Measurements from ENCODE around the gene ARL16. TPM values are rescaled to one million over a fixed set of nuclear protein-coding genes. Genes with fewer than 3 reads are reported as not detected.

The ARL16 gene
- total RNA-seq, 2 donors from 2014 or later: 24.6 to 25.0 TPM

DNA sequence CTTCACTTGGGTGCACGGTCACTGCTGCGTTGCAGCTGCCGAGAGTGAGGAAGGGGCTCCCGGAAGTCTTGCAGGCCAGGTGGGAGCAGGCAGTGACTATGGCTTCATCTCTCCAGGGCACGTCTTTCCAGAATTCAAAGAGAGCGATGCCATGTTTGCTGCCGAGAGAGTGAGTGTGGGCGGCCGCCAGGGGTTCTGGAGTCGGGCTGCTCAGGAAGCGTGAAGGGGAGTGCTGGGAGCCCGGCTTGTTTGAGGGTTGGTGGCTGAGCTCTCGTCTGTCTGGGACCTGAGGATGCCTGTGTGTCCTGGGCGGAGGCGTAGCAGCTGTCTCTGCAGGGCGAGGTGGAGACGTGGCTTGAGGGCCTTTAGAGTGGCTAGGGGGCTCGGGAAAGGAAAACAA is 6.5 kb upstream of the ARL16 start:
- Histone ChIP-seq H3K4me1 (peaks cover 3% of the 10 kb centered on the region), H3K36me3 (peaks cover 23% of the 10 kb centered on the region), H3K27me3 (no peaks in the 10 kb centered on the region), H3K4me3 (no peak overlapping the region), H3K9ac (ENCODE audit: low read depth in 2 of 2, low read length in 2 of 2) (no peak overlapping the region), H3K27ac (no peak overlapping the region), H3K9me3 (no peaks in the 10 kb centered on the region)
- intact Hi-C loops (cut with DNase I): no loop called here
- TF ChIP-seq, protein P1, sequence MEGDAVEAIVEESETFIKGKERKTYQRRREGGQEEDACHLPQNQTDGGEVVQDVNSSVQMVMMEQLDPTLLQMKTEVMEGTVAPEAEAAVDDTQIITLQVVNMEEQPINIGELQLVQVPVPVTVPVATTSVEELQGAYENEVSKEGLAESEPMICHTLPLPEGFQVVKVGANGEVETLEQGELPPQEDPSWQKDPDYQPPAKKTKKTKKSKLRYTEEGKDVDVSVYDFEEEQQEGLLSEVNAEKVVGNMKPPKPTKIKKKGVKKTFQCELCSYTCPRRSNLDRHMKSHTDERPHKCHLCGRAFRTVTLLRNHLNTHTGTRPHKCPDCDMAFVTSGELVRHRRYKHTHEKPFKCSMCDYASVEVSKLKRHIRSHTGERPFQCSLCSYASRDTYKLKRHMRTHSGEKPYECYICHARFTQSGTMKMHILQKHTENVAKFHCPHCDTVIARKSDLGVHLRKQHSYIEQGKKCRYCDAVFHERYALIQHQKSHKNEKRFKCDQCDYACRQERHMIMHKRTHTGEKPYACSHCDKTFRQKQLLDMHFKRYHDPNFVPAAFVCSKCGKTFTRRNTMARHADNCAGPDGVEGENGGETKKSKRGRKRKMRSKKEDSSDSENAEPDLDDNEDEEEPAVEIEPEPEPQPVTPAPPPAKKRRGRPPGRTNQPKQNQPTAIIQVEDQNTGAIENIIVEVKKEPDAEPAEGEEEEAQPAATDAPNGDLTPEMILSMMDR (IDR thresholded peaks at IDR 0.05): no peak
- no peak for DNase-seq

DNA sequence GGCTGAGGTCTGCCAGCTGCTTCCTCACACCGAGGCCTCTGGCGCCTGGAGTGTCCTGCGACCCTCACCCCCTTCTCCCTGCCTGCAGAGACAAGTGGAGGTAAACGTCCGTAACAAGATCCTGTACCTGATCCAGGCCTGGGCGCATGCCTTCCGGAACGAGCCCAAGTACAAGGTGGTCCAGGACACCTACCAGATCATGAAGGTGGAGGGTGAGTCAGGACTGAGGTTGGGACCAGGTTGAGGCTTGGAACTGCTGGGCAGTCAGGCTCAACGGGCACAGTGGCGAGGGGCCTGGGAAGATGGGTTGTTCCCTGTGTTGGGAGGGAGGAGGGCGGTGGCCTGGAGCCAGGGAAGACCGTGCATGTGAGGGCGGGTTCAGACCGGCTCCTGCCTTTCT is 5.0 kb upstream of the ARL16 start:
- H3K36me3 ChIP-seq: peaks cover 19% of the 10 kb centered on the region
- intact Hi-C loops (cut with DNase I): no loop called here
- TF ChIP-seq, protein P1 (IDR thresholded peaks at IDR 0.05): no peak
- H3K4me3 ChIP-seq: no peak overlapping the region
- no peak overlapping the region for H3K9ac ChIP-seq (ENCODE audit: low read depth in 2 of 2, low read length in 2 of 2)
- H3K4me1 ChIP-seq: peaks cover 8% of the 10 kb centered on the region
- H3K27ac ChIP-seq: no peak overlapping the region
- no peaks in the 10 kb centered on the region for H3K9me3 ChIP-seq
- no peak for DNase-seq
- H3K27me3 ChIP-seq: no peaks in the 10 kb centered on the region

DNA sequence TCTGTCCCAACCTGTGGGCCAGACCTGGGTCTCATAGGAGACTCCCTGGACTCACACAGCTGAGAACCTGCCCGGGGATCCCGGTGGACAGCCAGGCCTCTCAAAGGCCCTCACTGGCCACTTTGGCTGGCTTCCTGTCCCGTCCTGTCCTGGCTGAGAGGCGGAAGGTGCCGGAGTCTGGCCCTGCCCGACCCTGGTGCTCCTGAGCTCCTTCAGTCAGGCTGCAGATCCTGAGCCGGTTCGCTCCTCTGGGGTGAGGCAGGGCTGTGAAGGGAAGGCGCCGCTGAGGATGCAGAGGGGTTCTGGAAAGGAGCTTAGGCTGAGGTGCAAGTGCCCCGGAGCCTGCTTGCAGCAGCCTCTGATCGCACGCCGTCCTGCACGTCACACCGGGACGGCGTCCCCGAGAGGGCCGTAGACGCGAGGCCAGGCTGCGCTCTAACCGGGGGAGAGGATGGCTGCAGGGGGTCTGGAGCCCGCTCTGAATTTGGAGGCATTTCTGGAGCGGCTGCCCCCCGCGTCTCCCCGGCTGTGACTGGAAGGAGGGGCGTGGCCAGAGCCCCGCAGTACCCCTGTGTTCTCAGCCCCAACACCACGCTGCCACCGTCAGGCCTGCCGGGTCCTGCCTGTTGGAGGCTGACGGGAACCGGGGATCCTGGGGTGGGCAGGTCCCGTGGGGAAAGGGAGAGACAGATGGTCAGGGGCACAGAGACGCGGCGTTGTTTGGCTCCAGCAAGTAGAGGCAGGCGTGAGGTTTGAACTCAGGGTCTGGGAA is 4.4 kb upstream of the ARL16 start:
- Histone ChIP-seq H3K4me1 (peaks cover 8% of the 10 kb centered on the region), H3K36me3 (peaks cover 17% of the 10 kb centered on the region), H3K27me3 (no peaks in the 10 kb centered on the region), H3K27ac (no peak overlapping the region), H3K4me3 (no peak overlapping the region), H3K9ac (ENCODE audit: low read depth in 2 of 2, low read length in 2 of 2) (no peak overlapping the region), H3K9me3 (no peaks in the 10 kb centered on the region)
- DNase-seq: no peak
- TF ChIP-seq, protein P1 (IDR thresholded peaks at IDR 0.05): no peak
- intact Hi-C loops (cut with DNase I): no loop called here

DNA sequence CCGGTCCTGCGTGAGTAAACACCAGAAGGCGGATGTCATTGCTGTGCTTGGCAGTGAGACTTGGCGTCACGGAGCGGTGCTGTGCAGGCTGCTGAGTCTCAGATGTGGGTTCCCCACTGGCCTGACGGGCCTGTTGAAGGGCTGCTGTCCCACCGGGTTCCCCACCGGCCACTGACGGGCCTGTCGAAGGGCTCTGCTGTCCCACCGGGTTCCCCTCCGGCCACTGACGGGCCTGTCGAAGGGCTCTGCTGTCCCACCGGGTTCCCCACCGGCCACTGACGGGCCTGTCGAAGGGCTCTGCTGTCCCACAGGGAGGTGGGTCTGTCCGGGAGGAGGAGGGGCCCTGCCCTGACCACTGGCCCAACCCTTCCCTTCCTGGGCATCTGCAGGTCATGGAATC is 3.0 kb upstream of the ARL16 start:
- H3K9me3 ChIP-seq: no peaks in the 10 kb centered on the region
- no peak for DNase-seq
- H3K27me3 ChIP-seq: no peaks in the 10 kb centered on the region
- intact Hi-C loops (cut with DNase I): no loop called here
- no peak overlapping the region for H3K4me3 ChIP-seq
- no peak overlapping the region for H3K9ac ChIP-seq (ENCODE audit: low read depth in 2 of 2, low read length in 2 of 2)
- no peak overlapping the region for H3K27ac ChIP-seq
- peaks cover 8% of the 10 kb centered on the region for H3K4me1 ChIP-seq
- TF ChIP-seq, protein P1 (IDR thresholded peaks at IDR 0.05): no peak
- peaks cover 17% of the 10 kb centered on the region for H3K36me3 ChIP-seq

DNA sequence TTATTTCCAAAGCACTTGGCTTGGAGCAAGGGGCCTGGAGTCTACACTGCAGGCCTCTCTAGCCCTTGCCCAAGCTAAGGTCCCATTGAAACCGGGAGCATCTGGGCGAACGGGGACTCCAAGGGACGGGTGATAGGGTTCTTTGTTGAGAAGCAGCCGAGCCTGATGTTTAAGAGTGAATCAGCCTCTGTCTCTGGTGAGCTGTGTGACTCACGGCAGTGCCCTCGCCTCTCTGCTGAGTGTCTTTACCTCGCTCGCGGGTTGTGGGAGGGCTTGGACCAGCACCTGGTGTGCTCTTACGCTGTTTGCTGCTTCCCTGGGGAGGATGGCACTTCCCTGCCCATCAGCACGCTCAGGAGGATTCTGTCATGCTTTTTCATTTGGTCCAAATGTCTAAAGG is 1.5 kb upstream of the ARL16 start:
- TF ChIP-seq, protein P1 (IDR thresholded peaks at IDR 0.05): no peak
- DNase-seq: no peak
- intact Hi-C loops (cut with DNase I): no loop called here
- Histone ChIP-seq H3K9ac (ENCODE audit: low read depth in 2 of 2, low read length in 2 of 2) (peak overlapping the region; percentile 94 to 98), H3K27ac (no peak overlapping the region), H3K27me3 (no peaks in the 10 kb centered on the region), H3K9me3 (no peaks in the 10 kb centered on the region), H3K4me1 (peaks cover 8% of the 10 kb centered on the region), H3K36me3 (peaks cover 17% of the 10 kb centered on the region), H3K4me3 (peak overlapping the region; percentile 99)
